ENCODE results near the gene RANBP3. TPM values are rescaled to one million over a fixed set of nuclear protein-coding genes. Genes with fewer than 3 reads are reported as not detected.

The RANBP3 gene
- total and polyA plus RNA-seq, 2 of the 8 experiments (the other 6 are each of a cell fraction or from before 2014, with no cell fraction given): 95.4 to 122 TPM

DNA sequence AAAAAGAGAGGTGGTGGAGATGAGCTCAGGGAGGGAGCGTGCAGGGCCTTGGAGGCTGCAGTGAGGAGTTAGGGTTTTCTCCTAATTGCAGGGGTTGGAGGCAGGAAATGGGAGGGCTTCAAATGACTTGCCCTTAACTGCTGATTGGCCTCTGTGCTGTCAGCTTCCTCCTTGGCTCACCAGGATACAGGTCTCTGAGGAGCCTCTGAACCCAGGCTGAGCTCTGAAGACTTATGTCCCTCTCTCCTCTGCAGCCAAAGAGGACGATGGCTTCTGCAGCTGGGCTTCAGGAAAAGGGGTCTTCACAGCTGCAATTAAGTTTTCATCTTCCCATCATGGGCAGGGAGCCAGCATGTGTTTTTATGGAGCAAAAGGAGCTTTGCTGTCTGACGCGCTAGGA is 6.7 kb upstream of the RANBP3 start:
- Histone ChIP-seq H3K56ac (replicated peaks; ENCODE audit: insufficient read length, low read depth, low read length) (no peak overlapping the region), H3K4me1 (replicated peaks in 1 of 4; ENCODE audit: control insufficient read depth in 3 of 4, insufficient read depth in 4 of 4, low read length in 3 of 4) (peaks cover 0 to 3% (median 0%) of the 10 kb centered on the region in 4 experiments; a peak in 5 of 7 replicates), H3K4me2 (ENCODE audit: insufficient read depth in 1 of 2, low read depth in 2 of 2, low read length in 2 of 2) (no peak overlapping the region), H3K4me3 (ENCODE audit: extremely low read depth in 1 of 4, insufficient read depth in 2 of 4, low read depth in 3 of 4, low read length in 4 of 4) (no peak overlapping the region), H4K91ac (replicated peaks; ENCODE audit: insufficient read length, low read length) (no peak overlapping the region), H2BK15ac (ENCODE audit: low read length) (no peak overlapping the region), H3K27ac (ENCODE audit: low read depth, low read length) (no peak overlapping the region), H3K27me3 (replicated peaks in 1 of 4; ENCODE audit: control insufficient read depth in 3 of 4, extremely low read depth in 1 of 4, insufficient read depth in 3 of 4, low read length in 3 of 4) (no peaks in the 10 kb centered on the region; a peak in 2 of 7 replicates), H3K9ac (replicated peaks in 1 of 4; ENCODE audit: extremely low read depth in 1 of 4, low read depth in 3 of 4, low read length in 3 of 4) (no peak overlapping the region), H4K5ac (ENCODE audit: insufficient read length, low read depth, low read length) (no peak overlapping the region), H3K79me2 (ENCODE audit: control insufficient read depth in 1 of 2, insufficient read depth in 2 of 2, low read length in 2 of 2) (no peaks in the 10 kb centered on the region), H2BK12ac (ENCODE audit: low read depth, low read length) (no peak overlapping the region), H3K14ac (ENCODE audit: insufficient read length) (no peak overlapping the region), H4K20me1 (replicated peaks in 1 of 2; ENCODE audit: control insufficient read depth in 1 of 2, insufficient read depth in 2 of 2, low read length in 2 of 2) (no peaks in the 10 kb centered on the region), H3K4ac (replicated peaks; ENCODE audit: insufficient read length, low read depth, low read length) (no peak overlapping the region), H3K9me3 (ENCODE audit: insufficient read depth in 2 of 2, low read depth in 1 of 2, low read length in 1 of 2) (no peaks in the 10 kb centered on the region), H2BK20ac (ENCODE audit: low read length) (no peak overlapping the region), H3K23ac (ENCODE audit: insufficient read length) (no peak overlapping the region), H3K36me3 (ENCODE audit: control insufficient read depth in 2 of 4, insufficient read depth in 4 of 4, low read length in 3 of 4) (no peaks in the 10 kb centered on the region), H3K18ac (ENCODE audit: extremely low read depth, low read length) (no peak overlapping the region), H4K8ac (ENCODE audit: extremely low read depth, insufficient read depth, low read length) (peak overlapping the region; percentile 11; the same call in 1 of the 2 replicates), H3K79me1 (ENCODE audit: low read depth, low read length) (no peaks in the 10 kb centered on the region), H3K23me2 (ENCODE audit: low read depth, low read length) (no peaks in the 10 kb centered on the region), H2AK5ac (ENCODE audit: low read depth, low read length) (no peak overlapping the region), H2BK120ac (replicated peaks; ENCODE audit: low read depth, low read length) (no peak overlapping the region), H2BK5ac (ENCODE audit: low read depth, low read length) (no peak overlapping the region), H2AFZ (ENCODE audit: low read length) (no peak overlapping the region)
- ChIA-PET POLR2A (ENCODE audit: partially characterized antibody) (interaction anchor here (0.8 kb wide), 1 partner anchor 14 kb away, joined by 4 read pairs; no protein-coding TSS in a partner anchor), CTCF (ENCODE audit: partially characterized antibody) (interaction anchor here (0.6 to 13.2 kb wide), 13 partner anchors 9 to 180 kb away, joined by 3 to 306 read pairs (median 4); partner anchors contain the start of gene NRTN)
- WGBS, 2 experiments (ENCODE audit: extremely low coverage in 1 of 2, insufficient coverage in 1 of 2, insufficient read length in 1 of 2, insufficient replicate concordance in 2 of 2, low coverage in 1 of 2, low lambda C conversion rate in 2 of 2, missing lambda C conversion rate in 1 of 2): 88% methylated on average over 4 of the region's 4 CpGs; no CpG with 5 or more reads in 1 of the 2 experiments
- FAIRE-seq (no peak), DNase-seq (ENCODE audit: low read depth in 1 of 2, low spot score in 2 of 2) (no peak)
- no peak for TF ChIP-seq EP300 (IDR thresholded peaks at IDR 0.05; ENCODE audit: borderline replicate concordance in 1 of 2, low read depth in 2 of 2, low read length in 2 of 2)
- no peak for TF ChIP-seq SRF (IDR thresholded peaks at IDR 0.05; ENCODE audit: low read depth, low read length)
- no peak for TF ChIP-seq CHD1 (IDR thresholded peaks at IDR 0.05; ENCODE audit: low read depth, low read length)
- TF ChIP-seq SIN3A (conservative IDR thresholded peaks at IDR 0.05 in 1 of 2, IDR thresholded peaks at IDR 0.05 in 1 of 2; ENCODE audit: low read depth in 1 of 2, low read length in 2 of 2): no peak

All from H1 (cell line).